ENCODE results near the gene ADPGK. TPM values are rescaled to one million over a fixed set of nuclear protein-coding genes. Genes with fewer than 3 reads are reported as not detected.
A peak's percentile ranks its signal among the peaks of the same experiment; 100 is the strongest.

ADPGK gene
- 10 to 100 TPM; 17.1 to 87.6 (median 54.8) TPM for total RNA-seq

DNA sequence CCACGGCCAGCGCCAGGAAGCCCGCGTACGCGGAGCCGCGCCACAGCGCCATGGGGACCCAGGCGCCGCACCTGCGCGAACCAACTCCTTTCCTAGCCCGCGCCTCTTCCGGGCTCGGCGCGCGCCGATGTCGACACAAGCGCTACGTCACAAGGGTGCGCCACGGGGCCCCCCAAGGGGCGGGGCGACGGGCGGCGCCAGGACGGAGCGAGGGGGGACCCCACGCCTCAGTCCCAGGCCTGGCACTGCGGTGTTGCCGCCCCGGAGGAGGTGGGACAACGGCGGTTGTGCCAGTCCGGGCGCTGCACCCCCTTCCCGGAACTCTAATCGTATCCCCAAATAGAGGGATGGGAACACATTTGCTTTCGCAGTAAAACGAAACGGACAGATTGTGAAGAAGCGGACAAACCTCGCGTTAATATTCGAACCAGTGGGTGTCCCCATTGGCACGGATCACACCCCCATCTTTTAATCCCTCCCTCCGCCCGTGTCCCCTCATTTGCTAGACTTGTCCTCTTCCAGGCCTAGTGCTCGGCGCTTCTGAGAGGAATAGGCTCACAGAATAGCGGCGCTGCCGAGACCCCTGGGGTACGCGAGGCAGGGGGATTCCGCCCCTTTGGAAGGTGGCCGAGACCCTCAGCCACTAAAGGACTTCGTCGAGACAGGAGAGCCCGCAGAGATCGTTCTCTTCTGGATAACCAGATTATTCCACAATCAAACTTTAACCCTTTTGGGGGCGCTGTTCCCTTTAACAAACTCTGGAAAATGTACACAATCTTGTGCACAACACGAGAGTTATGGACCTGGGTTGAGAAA, at the start of gene ADPGK:
Gene ADPGK, minus strand, starts transcription at position 119 of the 816 bp plus-strand sequence. Its CDS starts 67 bp downstream, at position 52.
- intact Hi-C loops (cut with DNase I; ENCODE audit: low total_unique reads), result no loop called here
- Histone ChIP-seq H3K4me3 (peak within 1 kb of the TSS; percentile 74 to 86), H3K27me3 (no peaks in the 10 kb centered on the region), H3K36me3 (no peaks in the 10 kb centered on the region), H3K9me3 (no peaks in the 10 kb centered on the region), H3K4me1 (no peaks in the 10 kb centered on the region), H3K27ac (peak within 1 kb of the TSS; percentile 85 to 90)
- TF ChIP-seq POLR2A (IDR thresholded peaks at IDR 0.05), result peak; percentile 80 to 88
- TF ChIP-seq, protein P1, sequence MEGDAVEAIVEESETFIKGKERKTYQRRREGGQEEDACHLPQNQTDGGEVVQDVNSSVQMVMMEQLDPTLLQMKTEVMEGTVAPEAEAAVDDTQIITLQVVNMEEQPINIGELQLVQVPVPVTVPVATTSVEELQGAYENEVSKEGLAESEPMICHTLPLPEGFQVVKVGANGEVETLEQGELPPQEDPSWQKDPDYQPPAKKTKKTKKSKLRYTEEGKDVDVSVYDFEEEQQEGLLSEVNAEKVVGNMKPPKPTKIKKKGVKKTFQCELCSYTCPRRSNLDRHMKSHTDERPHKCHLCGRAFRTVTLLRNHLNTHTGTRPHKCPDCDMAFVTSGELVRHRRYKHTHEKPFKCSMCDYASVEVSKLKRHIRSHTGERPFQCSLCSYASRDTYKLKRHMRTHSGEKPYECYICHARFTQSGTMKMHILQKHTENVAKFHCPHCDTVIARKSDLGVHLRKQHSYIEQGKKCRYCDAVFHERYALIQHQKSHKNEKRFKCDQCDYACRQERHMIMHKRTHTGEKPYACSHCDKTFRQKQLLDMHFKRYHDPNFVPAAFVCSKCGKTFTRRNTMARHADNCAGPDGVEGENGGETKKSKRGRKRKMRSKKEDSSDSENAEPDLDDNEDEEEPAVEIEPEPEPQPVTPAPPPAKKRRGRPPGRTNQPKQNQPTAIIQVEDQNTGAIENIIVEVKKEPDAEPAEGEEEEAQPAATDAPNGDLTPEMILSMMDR (IDR thresholded peaks at IDR 0.05), result peak; percentile 24 to 62 (median 49)
- DNase-seq, result peak; percentile 86 to 92

DNA sequence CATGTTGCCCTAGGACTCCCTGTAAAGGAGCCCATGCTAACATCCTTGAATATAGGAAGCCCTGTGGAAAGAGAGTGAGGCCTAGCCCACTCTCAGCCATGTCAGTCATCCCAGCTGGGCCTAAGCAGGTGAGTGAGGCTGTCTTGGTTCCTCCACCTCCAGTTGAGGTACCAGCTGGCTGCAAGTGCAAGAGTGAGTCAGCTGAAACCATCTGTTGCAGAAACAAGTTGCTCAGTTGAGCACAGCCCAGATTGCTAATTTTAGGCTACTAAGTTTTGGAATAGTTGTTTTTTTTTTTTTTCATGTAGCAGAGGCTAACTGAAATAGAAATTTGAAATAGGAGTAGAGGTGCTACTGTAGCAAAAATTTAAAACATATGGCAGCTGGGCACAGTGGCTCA, 43.7 kb upstream of the ADPGK start:
- intact Hi-C loops (cut with DNase I; ENCODE audit: low total_unique reads), result no loop called here

DNA sequence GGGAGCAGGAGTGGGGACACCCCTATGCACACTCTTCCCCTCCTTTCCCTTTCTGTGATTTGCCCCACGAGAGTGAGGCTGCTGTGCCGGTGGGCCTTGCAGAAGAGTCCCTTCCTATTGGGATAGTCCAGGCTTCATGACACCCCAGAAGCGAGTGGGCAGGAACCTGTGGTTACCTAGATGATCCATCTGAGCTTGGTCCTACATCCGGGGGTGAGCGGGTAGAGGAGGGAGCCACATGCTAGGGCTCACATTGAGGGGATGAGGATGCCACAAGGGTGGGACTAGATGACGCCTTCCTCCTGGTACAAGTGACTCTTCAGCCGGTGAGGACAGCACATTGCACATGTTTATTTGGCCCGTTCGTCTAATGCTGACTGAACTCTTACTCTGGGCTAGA, 43.1 kb upstream of the ADPGK start:
- TF ChIP-seq, protein P1 (IDR thresholded peaks at IDR 0.05), result no peak
- no peak for TF ChIP-seq POLR2A (IDR thresholded peaks at IDR 0.05)
- intact Hi-C loops (cut with DNase I; ENCODE audit: low total_unique reads), result no loop called here
- Histone ChIP-seq H3K9me3 (no peaks in the 10 kb centered on the region), H3K4me3 (no peak overlapping the region), H3K36me3 (no peaks in the 10 kb centered on the region), H3K4me1 (no peaks in the 10 kb centered on the region), H3K27me3 (no peaks in the 10 kb centered on the region), H3K27ac (no peak overlapping the region)
- no peak for DNase-seq

More for the DNA sequence above, 43.7 kb upstream of the ADPGK start:
- no peak for DNase-seq
- H3K27me3 ChIP-seq, result no peaks in the 10 kb centered on the region
- no peaks in the 10 kb centered on the region for H3K4me1 ChIP-seq
- TF ChIP-seq, protein P1 (IDR thresholded peaks at IDR 0.05), result no peak
- TF ChIP-seq POLR2A (IDR thresholded peaks at IDR 0.05), result no peak
- no peak overlapping the region for H3K4me3 ChIP-seq
- H3K9me3 ChIP-seq, result no peaks in the 10 kb centered on the region
- H3K36me3 ChIP-seq, result no peaks in the 10 kb centered on the region
- H3K27ac ChIP-seq, result no peak overlapping the region

DNA sequence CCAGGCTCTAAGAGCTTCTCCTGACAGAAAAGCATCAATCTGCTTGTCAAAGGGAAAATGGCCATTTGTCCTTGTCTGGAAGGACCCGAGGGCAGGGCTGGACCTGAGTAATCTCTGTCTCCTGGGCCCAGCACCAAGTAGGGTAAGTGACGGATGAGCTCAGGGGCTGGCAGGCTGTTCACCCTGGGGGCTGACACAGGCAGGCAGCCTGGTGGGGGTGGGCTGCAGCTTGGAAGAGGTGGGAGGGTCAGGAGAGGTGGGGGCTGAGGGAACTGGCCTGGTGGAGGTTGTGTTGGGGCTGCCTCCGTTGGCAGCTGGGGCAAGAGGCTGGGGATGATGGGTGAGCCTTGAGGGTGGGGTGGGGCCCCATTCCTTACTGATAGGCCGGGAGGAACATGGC, 42.3 kb upstream of the ADPGK start:
- Histone ChIP-seq H3K36me3 (no peaks in the 10 kb centered on the region), H3K4me3 (no peak overlapping the region), H3K27me3 (no peaks in the 10 kb centered on the region), H3K4me1 (no peaks in the 10 kb centered on the region), H3K9me3 (no peaks in the 10 kb centered on the region), H3K27ac (no peak overlapping the region)
- DNase-seq, result no peak
- intact Hi-C loops (cut with DNase I; ENCODE audit: low total_unique reads), result no loop called here
- TF ChIP-seq, protein P1 (IDR thresholded peaks at IDR 0.05), result no peak
- no peak for TF ChIP-seq POLR2A (IDR thresholded peaks at IDR 0.05)

DNA sequence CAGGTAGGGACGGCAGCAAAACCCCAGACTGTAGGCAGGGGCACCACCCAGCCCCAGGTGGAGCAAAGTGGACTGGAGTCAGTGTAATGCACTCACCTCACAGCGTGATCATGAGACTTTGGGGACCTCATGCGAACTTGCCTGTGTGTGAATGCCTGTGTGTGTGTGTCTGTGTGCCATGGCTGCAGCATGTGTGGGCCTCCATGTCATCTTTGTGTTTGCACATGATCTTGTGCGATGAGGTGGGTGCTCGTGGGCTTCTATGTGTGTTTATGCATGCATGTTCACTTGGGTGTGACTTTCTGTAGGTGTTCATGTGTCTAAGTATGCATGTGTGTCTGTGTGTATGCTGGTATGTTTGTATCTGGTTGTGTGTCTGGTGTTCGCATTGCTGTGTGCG, 41.2 kb upstream of the ADPGK start:
- intact Hi-C loops (cut with DNase I; ENCODE audit: low total_unique reads), result no loop called here
- TF ChIP-seq, protein P1 (IDR thresholded peaks at IDR 0.05), result no peak
- TF ChIP-seq POLR2A (IDR thresholded peaks at IDR 0.05), result no peak
- Histone ChIP-seq H3K9me3 (no peaks in the 10 kb centered on the region), H3K4me3 (no peak overlapping the region), H3K36me3 (no peaks in the 10 kb centered on the region), H3K27me3 (no peaks in the 10 kb centered on the region), H3K27ac (no peak overlapping the region), H3K4me1 (no peaks in the 10 kb centered on the region)
- no peak for DNase-seq
